ENCODE measurements around the gene YIPF3. TPM values are rescaled to one million over a fixed set of nuclear protein-coding genes. Genes with fewer than 3 reads are reported as not detected.

Gene YIPF3
- total RNA-seq, 1 donor from 2014 or later = 59.1 TPM

DNA sequence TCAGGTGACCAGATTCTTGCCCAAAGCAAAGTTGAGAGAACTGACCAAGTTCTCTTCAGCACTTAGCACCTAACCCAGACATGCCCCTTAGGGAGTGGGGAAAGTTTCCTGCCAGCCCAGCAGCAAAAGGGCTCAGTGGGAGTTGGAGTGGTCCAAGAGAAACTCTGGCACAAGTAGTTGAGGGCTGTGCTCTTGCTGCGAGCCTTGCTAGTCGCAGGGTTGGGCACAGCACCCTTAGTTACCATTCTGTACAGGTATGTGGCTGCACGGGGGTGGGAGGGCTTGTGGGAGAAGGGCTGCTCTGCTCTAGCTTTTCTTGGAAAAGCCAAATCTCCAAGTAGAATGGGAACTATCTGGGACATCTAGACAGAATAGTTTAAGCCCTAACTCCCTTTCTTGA, 6.6 kb upstream of the YIPF3 start:
- no peak overlapping the region for H3K4me3 Mint-ChIP-seq
- DNase-seq (no peak), ATAC-seq (ENCODE audit: low read depth) (no peak)
- H3K9me3 Mint-ChIP-seq = no peaks in the 10 kb centered on the region
- TF ChIP-seq, protein P1, sequence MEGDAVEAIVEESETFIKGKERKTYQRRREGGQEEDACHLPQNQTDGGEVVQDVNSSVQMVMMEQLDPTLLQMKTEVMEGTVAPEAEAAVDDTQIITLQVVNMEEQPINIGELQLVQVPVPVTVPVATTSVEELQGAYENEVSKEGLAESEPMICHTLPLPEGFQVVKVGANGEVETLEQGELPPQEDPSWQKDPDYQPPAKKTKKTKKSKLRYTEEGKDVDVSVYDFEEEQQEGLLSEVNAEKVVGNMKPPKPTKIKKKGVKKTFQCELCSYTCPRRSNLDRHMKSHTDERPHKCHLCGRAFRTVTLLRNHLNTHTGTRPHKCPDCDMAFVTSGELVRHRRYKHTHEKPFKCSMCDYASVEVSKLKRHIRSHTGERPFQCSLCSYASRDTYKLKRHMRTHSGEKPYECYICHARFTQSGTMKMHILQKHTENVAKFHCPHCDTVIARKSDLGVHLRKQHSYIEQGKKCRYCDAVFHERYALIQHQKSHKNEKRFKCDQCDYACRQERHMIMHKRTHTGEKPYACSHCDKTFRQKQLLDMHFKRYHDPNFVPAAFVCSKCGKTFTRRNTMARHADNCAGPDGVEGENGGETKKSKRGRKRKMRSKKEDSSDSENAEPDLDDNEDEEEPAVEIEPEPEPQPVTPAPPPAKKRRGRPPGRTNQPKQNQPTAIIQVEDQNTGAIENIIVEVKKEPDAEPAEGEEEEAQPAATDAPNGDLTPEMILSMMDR (IDR thresholded peaks at IDR 0.05) = no peak
- intact Hi-C loops (cut with micrococcal nuclease) = no loop called here
- no peak overlapping the region for H3K27ac Mint-ChIP-seq
- H3K36me3 Mint-ChIP-seq (ENCODE audit: low read depth) = no peaks in the 10 kb centered on the region
- ChIA-PET POLR2A (no interaction called here), CTCF (no interaction called here)
- no peaks in the 10 kb centered on the region for H3K27me3 Mint-ChIP-seq
- H3K4me1 Mint-ChIP-seq = no peaks in the 10 kb centered on the region

DNA sequence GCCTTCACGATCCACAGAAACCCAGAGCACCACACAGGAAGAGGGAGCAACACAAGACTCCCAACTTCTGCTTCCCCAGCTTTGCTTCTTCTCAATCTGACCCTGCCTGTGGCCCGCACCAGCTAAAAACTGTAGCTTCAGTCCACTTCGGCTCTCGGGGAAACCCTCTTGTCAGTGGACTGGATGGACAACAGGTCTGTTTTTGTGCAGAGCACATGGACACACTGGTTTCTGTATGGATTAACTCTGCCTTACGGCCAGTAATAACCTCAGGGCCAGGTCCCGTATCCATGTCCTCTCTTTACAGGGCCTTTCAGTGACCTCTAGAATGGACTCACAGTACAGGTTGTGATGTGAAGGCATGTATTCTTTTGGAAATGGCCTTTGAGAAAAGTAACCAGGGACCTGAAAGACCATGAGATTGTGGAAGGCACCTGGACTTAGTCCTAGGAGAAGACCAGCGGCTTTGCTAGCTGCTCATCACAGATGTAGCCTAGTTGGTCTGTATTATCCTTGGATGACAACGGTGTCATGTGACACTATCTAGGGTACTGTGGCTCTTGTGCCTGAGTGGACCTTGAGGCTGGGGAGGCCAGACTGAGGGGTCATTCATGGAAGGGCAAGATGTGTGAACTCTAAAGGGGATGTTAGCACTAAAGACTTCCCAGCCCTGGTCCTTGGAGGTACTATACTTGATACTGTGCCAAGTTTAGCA, 6.0 kb upstream of the YIPF3 start:
- Mint-ChIP-seq H3K27ac (no peak overlapping the region), H3K4me1 (no peaks in the 10 kb centered on the region), H3K36me3 (ENCODE audit: low read depth) (no peaks in the 10 kb centered on the region), H3K4me3 (no peak overlapping the region), H3K9me3 (no peaks in the 10 kb centered on the region), H3K27me3 (no peaks in the 10 kb centered on the region)
- POLR2A ChIA-PET = no interaction called here
- no peak for ATAC-seq (ENCODE audit: low read depth)
- intact Hi-C loops (cut with micrococcal nuclease) = no loop called here
- TF ChIP-seq, protein P1 (IDR thresholded peaks at IDR 0.05) = no peak
- no peak for DNase-seq
- CTCF ChIA-PET = no interaction called here

DNA sequence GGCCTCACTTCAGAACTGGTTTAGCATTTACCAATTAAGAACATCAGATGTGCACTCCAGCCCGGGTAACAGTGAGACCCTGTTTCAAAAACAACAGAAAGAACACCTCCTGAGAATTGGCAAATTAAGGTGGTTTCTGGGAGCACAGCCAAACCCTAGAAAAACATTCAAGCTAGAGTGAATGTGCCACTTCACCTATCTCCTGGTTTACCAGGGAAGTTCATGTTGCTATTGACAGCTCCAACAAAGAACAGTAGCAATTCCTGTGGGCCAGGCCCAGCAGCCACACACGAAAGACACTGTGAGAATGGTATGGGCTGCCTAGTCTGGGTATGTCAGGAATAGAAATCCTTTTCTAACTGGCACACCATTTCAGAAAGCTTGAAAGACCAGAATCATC, 5.1 kb upstream of the YIPF3 start:
- POLR2A ChIA-PET = no interaction called here
- no peaks in the 10 kb centered on the region for H3K9me3 Mint-ChIP-seq
- TF ChIP-seq, protein P1 (IDR thresholded peaks at IDR 0.05) = no peak
- no peak for DNase-seq
- H3K36me3 Mint-ChIP-seq (ENCODE audit: low read depth) = no peaks in the 10 kb centered on the region
- H3K27me3 Mint-ChIP-seq = no peaks in the 10 kb centered on the region
- no peak overlapping the region for H3K27ac Mint-ChIP-seq
- no peaks in the 10 kb centered on the region for H3K4me1 Mint-ChIP-seq
- H3K4me3 Mint-ChIP-seq = no peak overlapping the region
- CTCF ChIA-PET = interaction anchor here (1.0 kb wide), 1 partner anchor 15 kb away, joined by 3 read pairs; no protein-coding TSS in a partner anchor
- ATAC-seq (ENCODE audit: low read depth) = no peak
- intact Hi-C loops (cut with micrococcal nuclease) = no loop called here

DNA sequence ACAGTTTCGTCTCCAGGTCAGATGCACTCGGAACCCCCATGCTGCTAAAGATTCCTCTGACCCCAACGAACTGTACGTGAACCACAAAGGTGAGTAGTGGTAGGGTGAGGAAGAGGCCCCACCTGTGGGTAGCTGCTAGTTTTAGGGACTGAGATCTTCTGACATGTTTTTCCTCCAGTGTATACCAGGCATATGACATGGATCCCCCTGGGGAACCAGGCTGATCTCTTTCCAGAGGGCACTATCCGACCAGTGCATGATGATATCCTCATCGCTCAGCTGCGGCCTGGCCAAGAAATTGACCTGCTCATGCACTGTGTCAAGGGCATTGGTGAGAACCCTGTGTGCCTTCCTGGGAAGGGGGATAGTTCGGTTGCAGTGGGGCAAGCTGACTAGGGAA, 3.4 kb upstream of the YIPF3 start:
- no peak for DNase-seq
- ATAC-seq (ENCODE audit: low read depth) = no peak
- Mint-ChIP-seq H3K27ac (no peak overlapping the region), H3K4me1 (peaks cover 14% of the 10 kb centered on the region), H3K9me3 (no peaks in the 10 kb centered on the region), H3K4me3 (no peak overlapping the region), H3K36me3 (ENCODE audit: low read depth) (peaks cover 10% of the 10 kb centered on the region), H3K27me3 (no peaks in the 10 kb centered on the region)
- POLR2A ChIA-PET = interaction anchor here (0.6 kb wide), 1 partner anchor 9 kb away, joined by 3 read pairs; no protein-coding TSS in a partner anchor
- CTCF ChIA-PET = no interaction called here
- intact Hi-C loops (cut with micrococcal nuclease) = no loop called here
- TF ChIP-seq, protein P1 (IDR thresholded peaks at IDR 0.05) = no peak

DNA sequence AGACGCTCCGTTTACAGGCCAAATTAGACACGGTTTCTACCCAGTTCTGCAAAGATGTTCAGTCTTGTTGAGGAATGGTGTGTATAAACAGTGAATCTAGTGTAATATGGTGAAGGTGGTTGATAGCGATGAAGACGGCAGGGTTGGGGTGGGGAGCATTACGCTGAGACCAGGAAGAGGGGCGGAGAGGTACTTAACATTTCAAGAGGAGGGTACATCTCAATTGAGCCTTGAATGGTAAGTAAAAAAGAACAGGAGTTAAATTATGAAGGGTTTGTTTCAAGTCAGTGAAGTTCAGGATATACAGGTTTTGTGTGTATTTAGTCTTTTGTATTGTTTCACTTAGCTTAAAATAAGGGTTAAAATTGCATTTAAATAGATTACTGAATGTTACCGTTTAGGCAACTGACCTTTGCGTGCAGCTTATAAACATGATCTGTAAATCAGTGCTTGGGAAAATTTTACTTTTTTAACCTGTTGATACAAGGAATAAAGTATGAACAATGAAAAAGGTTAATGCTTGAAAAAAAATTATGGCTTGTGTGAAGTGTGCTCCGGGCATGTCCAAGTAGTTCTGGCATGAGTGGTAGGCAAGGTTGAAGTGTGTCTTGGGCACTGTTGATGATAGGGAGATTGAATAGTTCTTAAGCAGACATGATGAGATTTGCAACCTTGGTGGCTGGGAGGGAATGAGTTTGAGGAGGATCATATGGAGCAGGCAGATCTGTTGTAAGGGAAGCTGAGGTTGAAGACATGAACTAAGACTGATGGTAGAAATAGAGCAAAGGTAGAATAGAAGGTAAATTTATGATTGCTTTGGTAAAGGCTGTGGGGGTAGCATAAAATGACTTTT, 1.0 kb upstream of the YIPF3 start:
- Mint-ChIP-seq H3K9me3 (no peaks in the 10 kb centered on the region), H3K27me3 (no peaks in the 10 kb centered on the region), H3K4me3 (no peak overlapping the region), H3K27ac (no peak overlapping the region), H3K36me3 (ENCODE audit: low read depth) (peaks cover 29% of the 10 kb centered on the region), H3K4me1 (peaks cover 29% of the 10 kb centered on the region)
- ATAC-seq (ENCODE audit: low read depth) (peak; percentile 16), DNase-seq (no peak)
- ChIA-PET CTCF (interaction anchor here (1.4 to 2.6 kb wide), 2 partner anchors 8 to 11 kb away, joined by 4 to 13 read pairs; partner anchors contain the start of gene LRRC73), POLR2A (interaction anchor here (0.6 to 2.5 kb wide), 12 partner anchors 11 to 772 kb away, joined by 3 to 15 read pairs (median 6); partner anchors contain the start of genes ABCC10, CUL7, GTPBP2 and POLH)
- TF ChIP-seq, protein P1 (IDR thresholded peaks at IDR 0.05) = no peak
- intact Hi-C loops (cut with micrococcal nuclease) = loop anchor here (1.0 to 10.0 kb wide), 10 partner anchors 40 to 953 kb away; partner anchors contain the start of genes GTPBP2, KLC4, MEA1 and MRPL2
